GM12872 (cell line): ENCODE measurements around the gene CACNG1.

Experiments
- CTCF ChIP-seq: IDR thresholded peaks from 3 replicates; pipeline ENCODE4 v1.5.1; 2011; ENCODE audit warnings: low read depth, mild to moderate bottlenecking, low read length, moderate library complexity; ENCODE audit not compliant: insufficient read depth

The CACNG1 gene

GRCh38 chr17:67059372-67059771, 15.0 kb downstream of the CACNG1 start:
- TF ChIP-seq CTCF, result no peak

- no peak for TF ChIP-seq CTCF
Observed at GRCh38 chr17:67063141-67063540, 18.8 kb downstream of the CACNG1 start.

DNA sequence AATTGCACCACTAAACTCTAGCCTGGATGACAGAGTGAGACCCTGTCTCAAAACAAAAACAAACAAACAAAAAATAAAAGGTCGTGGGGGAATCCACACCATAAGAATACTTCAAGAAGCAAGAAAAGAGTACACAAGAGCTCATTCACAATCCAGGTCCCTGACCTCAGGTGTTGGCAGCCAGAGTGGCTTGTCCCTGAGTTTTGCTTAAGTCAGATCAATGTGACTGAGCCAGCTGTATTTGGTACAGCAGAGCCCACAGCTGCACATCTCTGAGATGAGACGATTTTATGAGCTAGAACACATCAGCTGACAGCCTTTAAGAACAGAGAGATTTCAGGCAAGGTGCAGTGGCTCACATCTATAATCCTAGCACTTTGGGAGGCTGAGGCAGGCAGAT, 22.4 kb downstream of the CACNG1 start:
- no peak for TF ChIP-seq CTCF

GRCh38 chr17:67067571-67068482, 23.5 kb downstream of the CACNG1 start:
- no peak for TF ChIP-seq CTCF

DNA sequence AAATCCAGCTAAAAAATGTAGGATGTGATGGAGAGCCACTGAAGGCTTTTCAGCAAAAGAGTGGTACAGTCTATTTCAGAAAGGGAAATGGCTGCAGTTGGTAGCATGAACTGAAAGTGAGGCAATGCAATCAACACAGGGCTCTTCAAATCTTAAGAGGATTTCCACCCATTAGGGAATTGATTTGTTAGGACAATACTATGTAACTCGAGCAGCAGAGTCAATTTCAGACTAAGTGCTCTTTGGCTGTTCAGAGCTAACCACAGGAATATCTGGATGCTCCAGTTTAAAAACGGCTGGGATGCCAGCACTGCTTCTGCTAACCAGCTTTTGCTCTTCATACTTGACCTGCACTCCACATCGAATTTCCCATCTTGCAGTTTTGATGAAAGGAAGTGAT, 24.6 kb downstream of the CACNG1 start:
- TF ChIP-seq CTCF, result no peak

- no peak for TF ChIP-seq CTCF
Observed at GRCh38 chr17:67069603-67070136, 25.3 kb downstream of the CACNG1 start.

DNA sequence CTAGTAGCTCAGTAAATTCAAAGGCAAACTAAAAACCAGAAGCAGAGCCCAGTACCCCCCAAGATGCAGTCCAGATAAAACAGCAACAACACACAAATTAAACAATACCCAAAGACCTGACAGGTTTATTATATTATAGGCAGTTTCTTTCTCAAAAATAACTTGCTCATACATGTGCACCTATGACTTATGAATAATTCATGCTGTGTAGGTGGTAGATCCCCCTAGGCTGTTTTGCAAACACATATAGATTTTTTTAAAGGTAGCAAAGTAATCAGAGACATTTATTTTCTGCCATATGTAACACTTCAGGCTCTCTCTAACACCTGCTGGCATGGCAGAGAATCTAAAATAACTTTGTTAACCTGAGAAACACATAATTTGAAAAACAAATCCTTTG, 27.2 kb downstream of the CACNG1 start:
- no peak for TF ChIP-seq CTCF
